Mucosa of descending colon (tissue), 3 donors: ENCODE measurements around the gene SAMD9L. TPM values are rescaled to one million over a fixed set of nuclear protein-coding genes. Genes with fewer than 3 reads are reported as not detected.
A peak's percentile ranks its signal among the peaks of the same experiment; 100 is the strongest.

Source experiments
- ATAC-seq: fragments of 200-7000 bp; cut with Tn5 transposase; one replicate; pipeline ENCODE4 v1.9.1; 2020; ENCODE audit warnings: mild to moderate bottlenecking, moderate library complexity
- DNase-seq, 3 donors: peaks; one replicate each; pipeline ENCODE4 v3.0.0-alpha.2; 2020
- H3K36me3 ChIP-seq: fragments of 200-600 bp; one replicate; pipeline ENCODE4 v1.8.0; 2021; ENCODE audit warnings: low read depth, mild to moderate bottlenecking
- H3K4me1 ChIP-seq: fragments of 200-600 bp; one replicate; pipeline ENCODE4 v1.8.0; 2021; ENCODE audit warnings: low read depth, mild to moderate bottlenecking
- H3K4me3 ChIP-seq: fragments of 200-600 bp; one replicate; pipeline ENCODE4 v1.8.0; 2021; ENCODE audit warnings: mild to moderate bottlenecking
- H3K9me3 ChIP-seq: fragments of 200-600 bp; one replicate; pipeline ENCODE4 v1.8.0; 2021; ENCODE audit warnings: mild to moderate bottlenecking
- CTCF ChIP-seq: fragments of 200-600 bp; IDR thresholded peaks from one replicate; pipeline ENCODE4 v1.8.0; 2022; ENCODE audit warnings: antibody characterized with exemption, mild to moderate bottlenecking
- intact Hi-C, 2 donors: fragments of 100-400 bp; cut with DNase I in 1 of 2; cut with micrococcal nuclease in 1 of 2; formaldehyde crosslinking; loops; one replicate each; pipeline versions ENCODE4 v1.11.0 to v1.11.1; 2022; cut with DNase I, micrococcal nuclease
- total RNA-seq, 3 donors: library from RNA; stranded (reverse); fragmentation: NEBNext Ultra II Directional in 2 of 3; extraction: Animal tissue kit (Norgen Biotek cat#: 25700) in 2 of 3; gene quantifications; one replicate each; pipeline versions ENCODE4 v1.2.1 to v1.2.4, GENCODE V29; 2021 to 2023
- donor health status: DM: no; HTN: no; CAD: no; lungs with moderate emphysema.
- donor health status: DM: no; HTN: no; CAD: no.
- donor health status: DM: no; HTN: yes; CAD: no.

SAMD9L gene
- total RNA-seq, 3 donors from 2014 or later = 16.9 to 27.6 (median 22.8) TPM

DNA sequence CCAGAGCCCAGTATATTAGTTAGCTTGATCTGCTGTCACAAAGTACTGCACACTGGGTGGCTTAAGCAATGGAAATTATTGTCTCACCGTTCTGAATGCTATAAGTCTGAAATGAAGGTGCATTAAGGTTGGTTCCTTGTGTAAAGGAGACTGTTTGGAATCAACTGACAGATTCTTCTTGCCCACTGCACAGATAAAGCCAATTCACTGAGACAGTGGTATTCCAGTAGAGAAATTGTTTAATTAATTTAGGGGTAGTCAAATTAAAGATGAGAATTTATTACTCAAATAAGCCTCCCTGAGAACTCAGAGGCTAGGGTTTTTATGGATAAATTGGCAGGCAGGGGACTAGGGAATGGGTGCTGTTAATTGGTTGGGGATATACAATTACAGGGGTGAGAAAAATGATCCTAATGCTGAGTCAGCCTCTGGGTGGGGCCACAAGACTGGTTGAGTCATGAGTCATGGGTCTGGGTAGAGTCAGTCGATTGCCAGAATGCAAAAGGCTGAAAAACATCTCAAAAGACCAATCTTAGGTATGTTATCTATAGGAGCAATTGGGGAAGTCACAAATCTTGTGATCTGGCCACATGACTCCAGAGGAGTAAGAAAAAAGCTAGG is 23.5 kb upstream of the SAMD9L start:
- no peak for TF ChIP-seq CTCF
- Histone ChIP-seq H3K4me3 (no peak overlapping the region), H3K36me3 (no peaks in the 10 kb centered on the region), H3K9me3 (peaks cover 20% of the 10 kb centered on the region), H3K4me1 (no peaks in the 10 kb centered on the region)
- intact Hi-C loops = no loop called here
- no peak for ATAC-seq
- no peak for DNase-seq

- TF ChIP-seq CTCF = no peak
- Histone ChIP-seq H3K4me1 (no peaks in the 10 kb centered on the region), H3K9me3 (peaks cover 6% of the 10 kb centered on the region), H3K4me3 (no peak overlapping the region), H3K36me3 (no peaks in the 10 kb centered on the region)
- DNase-seq (no peak), ATAC-seq (peak; percentile 23)
- intact Hi-C loops = no loop called here
Measured at GRCh38 chr7:93165447-93165846, 17.3 kb upstream of the SAMD9L start.

GRCh38 chr7:93164766-93165165 is 16.6 kb upstream of the SAMD9L start:
- DNase-seq (no peak), ATAC-seq (no peak)
- H3K36me3 ChIP-seq = no peaks in the 10 kb centered on the region
- no peak overlapping the region for H3K4me3 ChIP-seq
- peaks cover 3% of the 10 kb centered on the region for H3K9me3 ChIP-seq
- H3K4me1 ChIP-seq = no peaks in the 10 kb centered on the region
- no peak for TF ChIP-seq CTCF
- intact Hi-C loops = no loop called here

DNA sequence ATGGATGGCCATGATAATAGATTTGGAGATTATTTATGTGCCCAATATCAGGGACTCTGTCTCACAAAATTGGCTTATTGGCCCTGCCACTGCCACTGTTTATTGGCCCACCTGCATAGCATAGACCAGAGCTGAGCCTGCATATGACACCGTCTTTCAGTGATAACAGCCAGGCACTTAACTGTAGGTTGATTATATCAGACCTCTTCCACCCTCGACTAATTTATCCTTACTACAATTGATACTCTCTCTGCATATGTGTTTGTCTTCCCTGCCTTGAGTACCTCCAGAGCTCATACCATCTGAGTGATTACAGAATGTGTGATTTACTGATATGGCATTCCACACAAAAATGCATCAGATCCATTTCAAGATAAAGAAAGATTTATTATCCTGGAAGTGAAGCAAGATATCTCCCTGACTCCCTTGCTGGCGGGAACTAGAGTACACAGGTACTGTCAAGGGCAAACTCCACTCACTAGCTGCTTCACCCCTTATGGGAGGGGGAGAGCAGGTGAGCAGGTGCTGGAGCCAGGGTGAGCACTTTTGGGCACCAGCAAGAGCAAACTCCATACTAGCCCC is 13.1 kb upstream of the SAMD9L start:
- intact Hi-C loops = no loop called here
- no peak for TF ChIP-seq CTCF
- no peak overlapping the region for H3K4me3 ChIP-seq
- peaks cover 3% of the 10 kb centered on the region for H3K9me3 ChIP-seq
- DNase-seq = no peak
- H3K36me3 ChIP-seq = no peaks in the 10 kb centered on the region
- no peaks in the 10 kb centered on the region for H3K4me1 ChIP-seq
- ATAC-seq = peak; percentile 29

DNA sequence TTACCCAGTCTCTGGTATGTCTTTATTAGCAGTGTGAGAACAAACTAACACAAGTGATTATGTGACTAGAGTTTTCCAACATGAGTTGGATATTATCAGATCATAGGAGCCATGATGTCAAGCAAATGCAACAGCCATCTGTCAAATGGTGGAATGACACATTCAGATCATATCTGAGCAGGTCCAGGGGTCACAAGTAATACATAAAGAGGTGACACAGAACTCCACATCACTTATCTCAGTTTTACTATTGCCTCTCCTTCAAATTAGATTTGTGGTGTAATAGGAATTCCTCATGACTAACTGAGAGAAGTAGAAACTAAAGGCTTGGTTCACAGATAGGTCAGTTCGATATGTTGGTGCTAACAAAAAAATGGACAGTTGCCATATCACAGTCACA is 12.2 kb upstream of the SAMD9L start:
- intact Hi-C loops = no loop called here
- DNase-seq (no peak), ATAC-seq (peak; percentile 17)
- Histone ChIP-seq H3K9me3 (peaks cover 3% of the 10 kb centered on the region), H3K4me3 (no peak overlapping the region), H3K36me3 (no peaks in the 10 kb centered on the region), H3K4me1 (no peaks in the 10 kb centered on the region)
- TF ChIP-seq CTCF = no peak

DNA sequence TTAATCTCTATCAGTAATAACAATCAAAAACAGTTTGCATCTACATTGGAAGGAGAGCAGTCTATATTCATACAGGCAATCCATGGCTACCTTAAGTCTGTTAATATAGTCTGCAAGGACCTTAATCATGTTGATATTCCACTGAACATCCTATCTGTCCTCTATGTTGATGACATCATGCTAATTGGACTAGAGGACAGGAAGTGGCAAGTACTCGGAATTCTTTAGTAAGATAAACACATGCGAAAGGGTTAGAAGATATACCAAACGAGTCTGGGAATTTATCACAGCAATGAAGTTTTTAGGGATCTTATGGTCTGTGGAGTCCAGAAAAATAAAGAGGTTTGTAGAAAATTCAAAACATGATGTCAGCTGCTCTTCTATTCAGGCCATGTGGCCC is 11.3 kb upstream of the SAMD9L start:
- DNase-seq (no peak), ATAC-seq (no peak)
- TF ChIP-seq CTCF = no peak
- peaks cover 3% of the 10 kb centered on the region for H3K9me3 ChIP-seq
- H3K36me3 ChIP-seq = no peaks in the 10 kb centered on the region
- no peak overlapping the region for H3K4me3 ChIP-seq
- no peaks in the 10 kb centered on the region for H3K4me1 ChIP-seq
- intact Hi-C loops = no loop called here
